Endothelial cell of umbilical vein (primary cell): ENCODE data around the gene BTG2.

ENCODE experiments used
- EZH2 ChIP-seq: IDR thresholded peaks from 2 replicates; pipeline ENCODE4 v1.6.1; 2012; ENCODE audit warnings: borderline replicate concordance, low read depth, mild to moderate bottlenecking, moderate library complexity, low read length, inconsistent platforms; ENCODE audit not compliant: severe bottlenecking
- MYC ChIP-seq: IDR thresholded peaks from one replicate; pipeline ENCODE4 v1.6.1; 2011; ENCODE audit warnings: mild to moderate bottlenecking, low read depth, low read length
- POLR2A ChIP-seq: IDR thresholded peaks from 2 replicates; pipeline ENCODE4 v1.6.1; 2012; ENCODE audit warnings: low read depth, mild to moderate bottlenecking, control low read depth, low read length
- TF ChIP-seq, protein P1 (sequence below), 2 donors: IDR thresholded peaks; 1 replicate in 1 of 2; 2 replicates in 1 of 2; pipeline ENCODE4 v1.5.1; 2011; ENCODE audit warnings: low read length in 2 of 2, mild to moderate bottlenecking in 2 of 2, moderate library complexity in 2 of 2, control low read depth in 1 of 2, inconsistent platforms in 1 of 2, low read depth in 1 of 2; ENCODE audit not compliant: insufficient read depth in 1 of 2; ENCODE audit errors: extremely low read depth in 1 of 2

DNA sequence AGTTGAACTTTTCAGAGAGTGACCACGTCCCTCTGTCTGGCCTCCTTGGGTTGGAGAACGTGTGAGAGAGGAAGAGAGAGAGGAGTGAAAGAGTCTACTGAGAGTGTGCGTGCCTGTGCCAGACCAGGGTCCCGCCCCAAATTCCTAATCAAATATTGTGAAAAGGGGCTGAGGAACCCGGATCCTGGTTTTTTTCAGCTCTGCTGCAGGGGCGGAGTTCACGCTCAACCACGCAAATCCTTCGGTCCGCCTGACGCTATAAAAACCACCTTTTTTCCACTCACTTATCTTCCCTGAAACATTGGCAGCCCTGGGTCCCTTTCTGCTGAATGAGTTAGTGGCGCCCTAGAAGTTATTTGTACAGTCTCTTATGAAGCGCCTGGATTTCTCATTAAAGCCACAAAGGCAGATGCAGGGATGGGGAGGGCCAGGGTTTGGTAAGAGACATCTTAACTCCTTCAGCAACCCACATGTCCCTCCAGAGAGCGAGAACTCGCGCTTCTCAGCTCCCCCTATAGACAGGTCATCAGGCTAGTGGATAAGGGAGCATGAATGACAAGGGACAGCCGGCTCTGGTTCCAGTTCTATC, 45.8 kb downstream of the BTG2 start, which contains the start of gene FMOD:
- TF ChIP-seq, protein P1, sequence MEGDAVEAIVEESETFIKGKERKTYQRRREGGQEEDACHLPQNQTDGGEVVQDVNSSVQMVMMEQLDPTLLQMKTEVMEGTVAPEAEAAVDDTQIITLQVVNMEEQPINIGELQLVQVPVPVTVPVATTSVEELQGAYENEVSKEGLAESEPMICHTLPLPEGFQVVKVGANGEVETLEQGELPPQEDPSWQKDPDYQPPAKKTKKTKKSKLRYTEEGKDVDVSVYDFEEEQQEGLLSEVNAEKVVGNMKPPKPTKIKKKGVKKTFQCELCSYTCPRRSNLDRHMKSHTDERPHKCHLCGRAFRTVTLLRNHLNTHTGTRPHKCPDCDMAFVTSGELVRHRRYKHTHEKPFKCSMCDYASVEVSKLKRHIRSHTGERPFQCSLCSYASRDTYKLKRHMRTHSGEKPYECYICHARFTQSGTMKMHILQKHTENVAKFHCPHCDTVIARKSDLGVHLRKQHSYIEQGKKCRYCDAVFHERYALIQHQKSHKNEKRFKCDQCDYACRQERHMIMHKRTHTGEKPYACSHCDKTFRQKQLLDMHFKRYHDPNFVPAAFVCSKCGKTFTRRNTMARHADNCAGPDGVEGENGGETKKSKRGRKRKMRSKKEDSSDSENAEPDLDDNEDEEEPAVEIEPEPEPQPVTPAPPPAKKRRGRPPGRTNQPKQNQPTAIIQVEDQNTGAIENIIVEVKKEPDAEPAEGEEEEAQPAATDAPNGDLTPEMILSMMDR (IDR thresholded peaks at IDR 0.05; ENCODE audit: extremely low read depth in 1 of 2, insufficient read depth in 1 of 2, low read depth in 1 of 2, low read length in 2 of 2) = no peak
- TF ChIP-seq EZH2 = no peak
- TF ChIP-seq MYC = no peak
- no peak for TF ChIP-seq POLR2A
